Heart left ventricle (tissue), 13 donors: ENCODE data around the gene ICA1L.

Source experiments
- POLR2A ChIP-seq, 2 donors: fragments of 450-650 bp; IDR thresholded peaks; one replicate each; pipeline ENCODE4 v1.6.1; 2017; ENCODE audit warnings: antibody characterized with exemption in 2 of 2, mild to moderate bottlenecking in 2 of 2, moderate library complexity in 2 of 2
- TF ChIP-seq, protein P1 (sequence below), 12 donors: fragments of 200-600 bp; sonication (generic) in 4 of 12; IDR thresholded peaks; one replicate each; pipeline versions ENCODE4 v1.5.0 to v1.8.0; 2018 to 2022; ENCODE audit warnings: antibody characterized with exemption in 12 of 12, mild to moderate bottlenecking in 5 of 12
- donor health status: ischemic (EF 13 %, LVEDD 7.1; RV severe dilation, severe dysfunction).
- donor health status: DM: no; HTN: yes; CAD: no.
- donor health status: DM: no; HTN: no; CAD: no.
- donor health status: ischemic (EF 25% LVEDD 6.9; RV normal size, moderate dysfunction).
- donor health status: ischemic (EF 25% LVEDD 5.7; RV mildly dilated, moderate dysfunction).
- donor health status: ischemic (EF 35%, LVEDD 5.7; RV mildly dilated, moderate dysfunction).
- donor health status: nonischemic (EF 11% LVEDD 7.7; RV severe dilation, severe dysfunction).
- donor health status: DM: yes; HTN: yes; CAD: no.
- donor health status: PGD.
- donor health status: ischemic (EF 29% LVEDD 5.4; RV normal size, mild dysfunction).
- donor health status: nonischemic (EF 23%, LVEDD 6.1; RV moderate dilation, normal function).

DNA sequence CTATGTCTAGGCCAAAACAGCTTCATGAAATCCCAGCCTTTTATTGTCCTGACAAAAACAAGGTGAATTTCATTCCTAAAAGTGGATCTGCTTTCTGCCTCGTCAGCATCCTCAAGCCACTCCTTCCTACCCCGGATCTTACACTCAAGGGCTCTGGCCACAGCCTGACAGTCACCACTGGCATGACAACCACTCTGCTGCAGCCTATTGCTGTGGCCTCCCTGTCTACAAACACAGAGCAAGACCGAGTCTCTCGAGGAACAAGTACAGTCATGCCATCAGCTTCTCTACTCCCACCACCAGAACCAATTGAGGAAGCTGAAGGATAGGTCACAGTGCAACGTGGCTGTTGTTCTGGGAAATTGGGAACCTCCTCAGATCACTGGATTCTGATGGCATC lies 106.1 kb downstream of the ICA1L start:
- TF ChIP-seq, protein P1, sequence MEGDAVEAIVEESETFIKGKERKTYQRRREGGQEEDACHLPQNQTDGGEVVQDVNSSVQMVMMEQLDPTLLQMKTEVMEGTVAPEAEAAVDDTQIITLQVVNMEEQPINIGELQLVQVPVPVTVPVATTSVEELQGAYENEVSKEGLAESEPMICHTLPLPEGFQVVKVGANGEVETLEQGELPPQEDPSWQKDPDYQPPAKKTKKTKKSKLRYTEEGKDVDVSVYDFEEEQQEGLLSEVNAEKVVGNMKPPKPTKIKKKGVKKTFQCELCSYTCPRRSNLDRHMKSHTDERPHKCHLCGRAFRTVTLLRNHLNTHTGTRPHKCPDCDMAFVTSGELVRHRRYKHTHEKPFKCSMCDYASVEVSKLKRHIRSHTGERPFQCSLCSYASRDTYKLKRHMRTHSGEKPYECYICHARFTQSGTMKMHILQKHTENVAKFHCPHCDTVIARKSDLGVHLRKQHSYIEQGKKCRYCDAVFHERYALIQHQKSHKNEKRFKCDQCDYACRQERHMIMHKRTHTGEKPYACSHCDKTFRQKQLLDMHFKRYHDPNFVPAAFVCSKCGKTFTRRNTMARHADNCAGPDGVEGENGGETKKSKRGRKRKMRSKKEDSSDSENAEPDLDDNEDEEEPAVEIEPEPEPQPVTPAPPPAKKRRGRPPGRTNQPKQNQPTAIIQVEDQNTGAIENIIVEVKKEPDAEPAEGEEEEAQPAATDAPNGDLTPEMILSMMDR (IDR thresholded peaks at IDR 0.05), result no peak
- no peak for TF ChIP-seq POLR2A (IDR thresholded peaks at IDR 0.05)
